HCT116 (cell line): ENCODE results near the gene WNT8B.

Experiments used
- EZH2 ChIP-seq: fragments of 200-600 bp; sonication (generic); IDR thresholded peaks from 2 replicates; pipeline ENCODE4 v1.6.1; 2017; ENCODE audit warnings: antibody characterized with exemption, mixed run types
- EZH2phosphoT487 ChIP-seq: fragments of 200-600 bp; IDR thresholded peaks from 2 replicates; pipeline ENCODE4 v1.6.1; 2018; ENCODE audit warnings: antibody characterized with exemption, borderline replicate concordance
- POLR2A ChIP-seq: IDR thresholded peaks from 2 replicates; pipeline ENCODE4 v1.7.0; 2011; ENCODE audit warnings: borderline replicate concordance; ENCODE audit not compliant: insufficient read depth, insufficient read length; ENCODE audit errors: extremely low read depth
- SIN3A ChIP-seq: IDR thresholded peaks from 2 replicates; pipeline ENCODE4 v1.6.1; 2012; ENCODE audit warnings: low read depth
- SP1 ChIP-seq: IDR thresholded peaks from 2 replicates; pipeline ENCODE4 v1.6.1; 2012; ENCODE audit warnings: low read depth
- TF ChIP-seq, protein P1 (sequence below): IDR thresholded peaks from 2 replicates; pipeline ENCODE4 v1.6.1; 2012
- TF ChIP-seq, protein P2 (sequence below): IDR thresholded peaks from 2 replicates; pipeline ENCODE4 v1.6.1; 2011; ENCODE audit warnings: mild to moderate bottlenecking, low read length, moderate library complexity; ENCODE audit not compliant: insufficient replicate concordance; ENCODE audit errors: extremely low read depth
- TF ChIP-seq, protein P3 (sequence below), 3 experiments: fragments of 200-600 bp in 1 of 3; sonication (generic) in 1 of 3; IDR thresholded peaks in 2 of 3; conservative IDR thresholded peaks in 1 of 3; 2 replicates each; pipeline ENCODE4 v1.5.1; 2012 to 2017; ENCODE audit warnings: low read depth in 2 of 3, low read length in 2 of 3, antibody characterized with exemption in 1 of 3, borderline replicate concordance in 1 of 3, control low read depth in 1 of 3, mild to moderate bottlenecking in 1 of 3, mixed read lengths in 1 of 3, mixed run types in 1 of 3, moderate library complexity in 1 of 3; ENCODE audit not compliant: insufficient read depth in 1 of 3

DNA sequence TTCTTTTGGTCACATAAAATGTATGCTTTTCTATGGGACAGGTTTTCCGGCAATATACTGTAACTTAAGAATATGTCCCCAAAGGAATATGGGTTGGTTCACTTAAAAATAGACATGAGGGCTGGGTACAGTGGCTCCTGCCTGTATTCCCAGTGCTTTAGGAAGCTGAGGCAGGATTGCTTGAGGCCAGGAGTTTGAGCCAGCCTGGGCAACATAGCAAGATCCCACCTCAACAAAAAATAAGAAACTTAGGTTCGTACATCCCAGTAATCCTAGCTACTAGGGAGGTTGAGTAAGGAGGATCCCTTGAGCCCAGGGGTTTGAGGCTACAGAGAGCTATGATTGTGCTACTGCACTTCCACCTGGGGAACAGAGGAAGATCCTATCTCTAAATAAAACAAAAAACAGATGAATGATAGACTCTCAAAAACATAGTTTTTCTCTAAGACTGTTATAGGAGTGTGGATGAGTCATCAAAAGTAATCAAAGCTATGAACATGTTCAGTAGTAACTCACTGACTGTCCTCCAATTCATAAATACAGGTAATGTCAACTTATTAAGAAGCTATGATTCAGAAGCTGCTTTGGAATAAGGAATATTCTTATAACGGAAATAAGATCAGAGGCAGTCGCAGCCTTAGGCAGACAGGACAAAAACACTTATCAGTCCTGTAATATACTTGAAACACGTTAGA lies 59.4 kb downstream of the WNT8B start:
- TF ChIP-seq, protein P1, sequence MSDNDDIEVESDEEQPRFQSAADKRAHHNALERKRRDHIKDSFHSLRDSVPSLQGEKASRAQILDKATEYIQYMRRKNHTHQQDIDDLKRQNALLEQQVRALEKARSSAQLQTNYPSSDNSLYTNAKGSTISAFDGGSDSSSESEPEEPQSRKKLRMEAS = no peak
- TF ChIP-seq, protein P2, sequence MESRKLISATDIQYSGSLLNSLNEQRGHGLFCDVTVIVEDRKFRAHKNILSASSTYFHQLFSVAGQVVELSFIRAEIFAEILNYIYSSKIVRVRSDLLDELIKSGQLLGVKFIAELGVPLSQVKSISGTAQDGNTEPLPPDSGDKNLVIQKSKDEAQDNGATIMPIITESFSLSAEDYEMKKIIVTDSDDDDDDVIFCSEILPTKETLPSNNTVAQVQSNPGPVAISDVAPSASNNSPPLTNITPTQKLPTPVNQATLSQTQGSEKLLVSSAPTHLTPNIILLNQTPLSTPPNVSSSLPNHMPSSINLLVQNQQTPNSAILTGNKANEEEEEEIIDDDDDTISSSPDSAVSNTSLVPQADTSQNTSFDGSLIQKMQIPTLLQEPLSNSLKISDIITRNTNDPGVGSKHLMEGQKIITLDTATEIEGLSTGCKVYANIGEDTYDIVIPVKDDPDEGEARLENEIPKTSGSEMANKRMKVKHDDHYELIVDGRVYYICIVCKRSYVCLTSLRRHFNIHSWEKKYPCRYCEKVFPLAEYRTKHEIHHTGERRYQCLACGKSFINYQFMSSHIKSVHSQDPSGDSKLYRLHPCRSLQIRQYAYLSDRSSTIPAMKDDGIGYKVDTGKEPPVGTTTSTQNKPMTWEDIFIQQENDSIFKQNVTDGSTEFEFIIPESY = no peak
- TF ChIP-seq, protein P3, sequence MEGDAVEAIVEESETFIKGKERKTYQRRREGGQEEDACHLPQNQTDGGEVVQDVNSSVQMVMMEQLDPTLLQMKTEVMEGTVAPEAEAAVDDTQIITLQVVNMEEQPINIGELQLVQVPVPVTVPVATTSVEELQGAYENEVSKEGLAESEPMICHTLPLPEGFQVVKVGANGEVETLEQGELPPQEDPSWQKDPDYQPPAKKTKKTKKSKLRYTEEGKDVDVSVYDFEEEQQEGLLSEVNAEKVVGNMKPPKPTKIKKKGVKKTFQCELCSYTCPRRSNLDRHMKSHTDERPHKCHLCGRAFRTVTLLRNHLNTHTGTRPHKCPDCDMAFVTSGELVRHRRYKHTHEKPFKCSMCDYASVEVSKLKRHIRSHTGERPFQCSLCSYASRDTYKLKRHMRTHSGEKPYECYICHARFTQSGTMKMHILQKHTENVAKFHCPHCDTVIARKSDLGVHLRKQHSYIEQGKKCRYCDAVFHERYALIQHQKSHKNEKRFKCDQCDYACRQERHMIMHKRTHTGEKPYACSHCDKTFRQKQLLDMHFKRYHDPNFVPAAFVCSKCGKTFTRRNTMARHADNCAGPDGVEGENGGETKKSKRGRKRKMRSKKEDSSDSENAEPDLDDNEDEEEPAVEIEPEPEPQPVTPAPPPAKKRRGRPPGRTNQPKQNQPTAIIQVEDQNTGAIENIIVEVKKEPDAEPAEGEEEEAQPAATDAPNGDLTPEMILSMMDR (IDR thresholded peaks at IDR 0.05 in 2 of 3, conservative IDR thresholded peaks at IDR 0.05 in 1 of 3; ENCODE audit: borderline replicate concordance in 1 of 3, insufficient read depth in 1 of 3, low read depth in 2 of 3, low read length in 2 of 3) = no peak
- TF ChIP-seq EZH2 (no peak), POLR2A (no peak), EZH2phosphoT487 (no peak), SIN3A (no peak), SP1 (no peak)
